ENCODE measurements around the gene RHEB.

The RHEB gene

DNA sequence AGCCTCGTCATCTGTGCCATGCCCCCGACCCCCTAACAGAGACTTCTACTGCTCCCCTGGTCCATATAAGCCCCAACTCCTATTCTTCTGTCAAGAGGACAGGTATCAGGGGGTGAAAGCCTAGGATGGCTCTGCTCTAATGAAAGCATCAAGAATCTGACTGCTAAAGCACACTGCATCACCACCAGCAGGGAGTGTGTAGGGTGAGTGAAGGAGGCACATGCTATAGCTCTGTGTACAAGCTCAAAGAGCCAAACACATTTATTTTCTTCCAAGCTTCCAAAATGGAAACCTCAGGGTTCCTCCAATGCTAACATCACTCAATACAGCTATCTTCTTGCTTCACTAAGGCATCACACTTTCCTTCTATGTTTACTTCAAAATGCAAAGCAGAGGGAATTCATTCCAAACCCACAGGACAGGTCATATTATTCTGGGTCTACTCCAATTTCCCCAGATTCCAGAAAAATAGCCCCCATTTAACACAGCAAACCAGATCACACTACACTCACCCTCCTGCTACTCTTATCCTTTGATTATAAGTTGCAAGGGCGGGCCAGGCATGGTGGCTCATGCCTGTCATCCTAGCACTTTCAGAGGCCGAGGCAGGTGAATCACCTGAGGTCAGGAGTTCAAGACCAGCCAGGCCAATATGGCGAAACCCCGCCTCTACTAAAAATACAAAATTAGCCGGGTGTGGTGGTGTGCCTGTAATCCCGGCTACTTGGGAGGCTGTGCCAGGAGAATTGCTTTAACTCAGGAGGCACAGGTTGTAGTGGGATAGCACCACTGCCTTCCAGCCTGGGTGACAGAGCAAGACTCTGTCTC, 36.6 kb downstream of the RHEB start:
- TF ChIP-seq GATA3 (IDR thresholded peaks at IDR 0.05; ENCODE audit: low read depth, low read length), result no peak
- TF ChIP-seq GATA2 (IDR thresholded peaks at IDR 0.05; ENCODE audit: low read depth, low read length), result no peak

GRCh38 chr7:151481650-151482505, 37.8 kb downstream of the RHEB start:
- TF ChIP-seq GATA2 (IDR thresholded peaks at IDR 0.05; ENCODE audit: low read depth, low read length) (no peak), GATA3 (IDR thresholded peaks at IDR 0.05; ENCODE audit: low read depth, low read length) (no peak)

- TF ChIP-seq GATA3 (IDR thresholded peaks at IDR 0.05; ENCODE audit: low read depth, low read length) (no peak), GATA2 (IDR thresholded peaks at IDR 0.05; ENCODE audit: low read depth, low read length) (no peak)
Measured at GRCh38 chr7:151477867-151478266, 41.8 kb downstream of the RHEB start.

GRCh38 chr7:151472644-151473380, 46.9 kb downstream of the RHEB start:
- TF ChIP-seq GATA2 (IDR thresholded peaks at IDR 0.05; ENCODE audit: low read depth, low read length) (no peak), GATA3 (IDR thresholded peaks at IDR 0.05; ENCODE audit: low read depth, low read length) (no peak)

- no peak for TF ChIP-seq GATA2 (IDR thresholded peaks at IDR 0.05; ENCODE audit: low read depth, low read length)
- no peak for TF ChIP-seq GATA3 (IDR thresholded peaks at IDR 0.05; ENCODE audit: low read depth, low read length)
Measured at GRCh38 chr7:151470711-151471110, 49.0 kb downstream of the RHEB start.

DNA sequence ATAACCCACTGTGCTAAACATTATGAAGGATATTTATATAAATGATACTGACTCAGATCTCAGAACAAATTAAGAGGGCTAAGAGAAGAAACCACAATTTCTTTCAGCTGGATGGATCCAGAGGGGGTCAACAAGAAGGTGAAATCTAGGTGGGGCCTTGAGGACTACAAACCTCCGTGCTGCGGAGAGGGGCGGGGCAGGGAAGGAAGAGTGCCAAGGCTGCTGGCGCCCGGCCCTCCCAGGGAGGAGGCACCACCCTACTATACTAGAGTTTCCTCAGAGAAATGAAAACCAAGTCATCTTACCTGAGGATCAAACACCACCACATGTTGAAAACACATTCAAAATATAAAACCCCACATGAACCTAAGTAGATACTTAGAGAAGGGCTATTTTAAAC, 50.4 kb downstream of the RHEB start:
- TF ChIP-seq GATA2 (IDR thresholded peaks at IDR 0.05; ENCODE audit: low read depth, low read length) (no peak), GATA3 (IDR thresholded peaks at IDR 0.05; ENCODE audit: low read depth, low read length) (no peak)

- TF ChIP-seq GATA2 (IDR thresholded peaks at IDR 0.05; ENCODE audit: low read depth, low read length) (no peak), GATA3 (IDR thresholded peaks at IDR 0.05; ENCODE audit: low read depth, low read length) (no peak)
Measured at GRCh38 chr7:151468217-151469018, 51.3 kb downstream of the RHEB start.

DNA sequence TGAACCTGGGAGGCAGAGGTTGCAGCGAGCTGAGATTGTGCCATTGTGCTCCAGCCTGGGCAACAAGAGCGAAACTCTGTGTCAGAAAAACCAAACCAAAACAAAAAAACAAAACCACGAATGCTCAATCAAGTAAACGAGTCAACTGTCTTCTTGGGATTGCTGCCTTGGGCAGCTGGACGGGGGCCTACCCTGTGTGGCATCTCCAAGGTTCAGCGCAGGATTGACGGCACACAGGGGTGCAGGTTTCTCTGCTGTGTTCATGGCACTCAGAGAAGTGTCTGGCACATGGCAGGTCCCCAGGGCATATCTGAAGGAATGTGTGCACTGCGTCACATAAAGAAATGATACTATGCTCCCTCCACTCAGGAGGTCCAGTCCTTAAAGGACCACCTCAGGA, 54.5 kb downstream of the RHEB start:
- TF ChIP-seq GATA2 (IDR thresholded peaks at IDR 0.05; ENCODE audit: low read depth, low read length) (no peak), GATA3 (IDR thresholded peaks at IDR 0.05; ENCODE audit: low read depth, low read length) (no peak)

GRCh38 chr7:151462306-151462779, 57.4 kb downstream of the RHEB start:
- TF ChIP-seq GATA3 (IDR thresholded peaks at IDR 0.05; ENCODE audit: low read depth, low read length), result no peak
- TF ChIP-seq GATA2 (IDR thresholded peaks at IDR 0.05; ENCODE audit: low read depth, low read length), result no peak

DNA sequence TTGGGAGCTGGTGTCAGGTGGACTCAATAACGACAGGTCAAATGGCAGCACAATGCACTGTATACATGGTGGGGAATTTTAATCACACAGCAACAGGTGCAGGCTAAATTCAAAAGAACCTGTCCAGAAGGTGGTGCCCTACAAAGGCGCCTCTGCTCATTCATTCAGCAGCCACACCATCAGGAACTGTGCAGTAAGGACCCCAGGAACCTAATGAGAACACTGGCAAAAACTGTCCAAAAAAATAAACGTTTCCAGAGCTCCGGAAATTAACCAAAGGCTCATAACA, 57.8 kb downstream of the RHEB start:
- TF ChIP-seq GATA3 (IDR thresholded peaks at IDR 0.05; ENCODE audit: low read depth, low read length), result no peak
- TF ChIP-seq GATA2 (IDR thresholded peaks at IDR 0.05; ENCODE audit: low read depth, low read length), result no peak

DNA sequence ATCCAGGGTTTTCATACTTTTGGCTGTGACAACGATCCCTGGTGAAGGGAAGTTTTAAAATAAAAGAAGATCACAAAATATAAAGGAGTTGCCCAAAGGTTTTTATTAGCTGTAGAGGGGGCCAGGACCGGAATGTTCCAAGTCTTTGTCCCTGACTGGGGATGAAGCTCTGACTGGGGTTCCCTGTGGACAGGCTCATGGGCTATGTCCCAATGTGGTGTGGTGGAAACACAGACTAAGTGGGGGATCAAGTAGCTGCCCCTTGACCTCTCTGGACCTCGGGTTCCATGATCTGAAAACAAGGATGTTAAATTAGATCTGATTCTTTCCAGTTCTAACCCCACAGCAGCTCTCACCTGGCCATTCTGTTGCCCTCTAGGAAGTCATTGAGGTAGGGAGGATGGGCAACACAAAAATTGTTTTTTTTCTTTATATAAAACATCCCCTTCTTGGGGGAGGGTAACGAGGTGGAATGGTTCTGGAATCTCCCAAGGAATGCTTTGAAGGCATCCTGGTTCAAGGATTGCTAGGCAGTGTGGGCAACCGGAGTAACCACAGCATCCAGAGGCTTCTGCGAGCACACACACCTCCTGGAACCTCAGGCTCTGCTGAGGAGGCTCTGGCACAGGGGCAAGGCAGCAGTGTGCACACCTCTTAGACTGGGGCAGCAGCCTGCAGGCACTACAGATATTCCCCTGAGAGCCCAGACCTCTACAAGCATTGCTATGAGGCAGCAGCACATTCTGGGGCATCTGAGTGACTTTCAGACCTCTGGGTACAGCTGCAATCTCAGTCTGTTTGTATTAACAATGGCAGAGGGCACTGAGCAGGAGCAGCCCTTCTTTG, 58.4 kb downstream of the RHEB start:
- TF ChIP-seq GATA3 (IDR thresholded peaks at IDR 0.05; ENCODE audit: low read depth, low read length) (no peak), GATA2 (IDR thresholded peaks at IDR 0.05; ENCODE audit: low read depth, low read length) (no peak)

- TF ChIP-seq GATA3 (IDR thresholded peaks at IDR 0.05; ENCODE audit: low read depth, low read length), result no peak
- no peak for TF ChIP-seq GATA2 (IDR thresholded peaks at IDR 0.05; ENCODE audit: low read depth, low read length)
Measured at GRCh38 chr7:151460474-151460855, 59.2 kb downstream of the RHEB start.
